Measurements from ENCODE around the gene PRR12. TPM values are rescaled to one million over a fixed set of nuclear protein-coding genes. Genes with fewer than 3 reads are reported as not detected.

PRR12 gene
- total RNA-seq, 6 donors from 2014 or later: 12.6 to 51.9 (median 33.7) TPM

DNA sequence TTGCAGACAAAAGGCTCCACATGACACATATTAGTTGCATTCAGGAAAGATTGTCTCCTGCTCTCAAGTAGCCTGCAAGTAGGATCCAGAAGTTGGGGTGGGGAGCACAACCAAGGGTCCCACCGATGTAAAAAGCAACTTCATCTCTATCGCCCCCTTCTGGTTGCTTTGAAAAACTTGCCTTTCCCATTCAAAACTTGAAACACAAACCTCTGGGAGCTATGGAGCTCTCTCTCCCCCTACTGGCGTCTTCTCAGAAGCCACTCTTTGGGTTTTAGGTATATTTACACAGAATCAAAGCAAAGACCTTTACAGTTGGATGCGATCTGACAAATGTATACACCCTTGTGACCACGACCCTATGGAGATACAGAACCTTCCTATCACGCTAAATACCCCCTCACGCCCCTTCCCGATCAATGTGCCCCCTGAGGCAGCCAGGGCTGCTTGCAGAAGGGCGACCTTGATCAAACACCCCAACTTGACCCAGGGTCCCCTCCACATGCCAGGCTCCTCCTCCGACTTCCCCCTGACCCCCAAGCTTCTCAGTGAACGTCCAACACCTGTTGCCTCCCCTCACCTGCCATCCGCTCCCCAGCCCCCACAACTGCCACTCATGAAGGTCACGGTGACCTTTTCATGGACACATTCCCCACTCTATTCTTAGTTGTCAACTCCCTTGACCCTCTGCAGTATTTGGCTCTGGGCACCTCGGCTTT is 20.7 kb upstream of the PRR12 start:
- no peak overlapping the region for H3K27ac ChIP-seq
- ATAC-seq (ENCODE audit: low FRiP score in 2 of 2): peak; percentile 82 to 92

DNA sequence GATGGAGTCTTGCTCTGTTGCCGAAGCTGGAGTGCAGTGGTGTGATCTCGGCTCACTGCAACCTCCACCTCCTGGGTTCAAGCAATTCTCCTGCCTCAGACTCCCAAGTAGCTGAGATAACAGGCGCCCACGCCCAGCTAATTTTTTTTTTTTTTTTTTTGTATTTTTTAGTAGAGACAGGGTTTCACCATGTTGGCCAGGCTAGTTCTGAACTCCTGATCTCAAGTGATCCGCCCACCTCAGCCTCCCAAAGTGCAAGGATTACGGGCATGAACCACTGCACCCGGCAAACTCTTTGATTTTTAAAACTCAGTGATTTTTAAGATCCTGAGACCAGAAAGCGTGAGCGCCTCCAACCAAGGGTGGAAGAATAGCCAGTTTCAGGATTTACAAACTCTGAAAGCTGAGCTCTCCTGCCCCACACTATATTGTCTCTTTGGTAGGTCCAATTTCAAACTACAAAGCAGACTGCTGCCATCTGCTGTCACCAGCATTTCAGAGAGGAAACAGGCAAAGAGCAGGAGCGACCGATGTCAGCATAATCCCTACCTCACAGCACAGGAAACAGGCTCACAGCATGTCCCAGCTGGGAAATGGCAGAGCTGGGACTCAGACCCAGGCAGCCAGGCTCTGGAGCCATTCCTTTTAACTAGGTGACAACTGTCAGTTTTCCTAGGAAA is 19.8 kb upstream of the PRR12 start:
- no peaks in the 10 kb centered on the region for H3K27me3 ChIP-seq
- no peaks in the 10 kb centered on the region for H3K9me3 ChIP-seq
- H3K4me3 ChIP-seq: no peak overlapping the region
- no peak overlapping the region for H3K27ac ChIP-seq
- no peak for TF ChIP-seq POLR2AphosphoS5 (IDR thresholded peaks at IDR 0.05)
- TF ChIP-seq EP300 (IDR thresholded peaks at IDR 0.05): no peak
- TF ChIP-seq POLR2A (IDR thresholded peaks at IDR 0.05): no peak
- TF ChIP-seq, protein P1, sequence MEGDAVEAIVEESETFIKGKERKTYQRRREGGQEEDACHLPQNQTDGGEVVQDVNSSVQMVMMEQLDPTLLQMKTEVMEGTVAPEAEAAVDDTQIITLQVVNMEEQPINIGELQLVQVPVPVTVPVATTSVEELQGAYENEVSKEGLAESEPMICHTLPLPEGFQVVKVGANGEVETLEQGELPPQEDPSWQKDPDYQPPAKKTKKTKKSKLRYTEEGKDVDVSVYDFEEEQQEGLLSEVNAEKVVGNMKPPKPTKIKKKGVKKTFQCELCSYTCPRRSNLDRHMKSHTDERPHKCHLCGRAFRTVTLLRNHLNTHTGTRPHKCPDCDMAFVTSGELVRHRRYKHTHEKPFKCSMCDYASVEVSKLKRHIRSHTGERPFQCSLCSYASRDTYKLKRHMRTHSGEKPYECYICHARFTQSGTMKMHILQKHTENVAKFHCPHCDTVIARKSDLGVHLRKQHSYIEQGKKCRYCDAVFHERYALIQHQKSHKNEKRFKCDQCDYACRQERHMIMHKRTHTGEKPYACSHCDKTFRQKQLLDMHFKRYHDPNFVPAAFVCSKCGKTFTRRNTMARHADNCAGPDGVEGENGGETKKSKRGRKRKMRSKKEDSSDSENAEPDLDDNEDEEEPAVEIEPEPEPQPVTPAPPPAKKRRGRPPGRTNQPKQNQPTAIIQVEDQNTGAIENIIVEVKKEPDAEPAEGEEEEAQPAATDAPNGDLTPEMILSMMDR (IDR thresholded peaks at IDR 0.05): no peak
- H3K4me1 ChIP-seq: peaks cover 10 to 20% (median 15%) of the 10 kb centered on the region in 4 donors
- 80 to 81% methylated on average over 11 of the region's 11 CpGs for WGBS, 2 donors
- peaks cover 3 to 19% (median 11%) of the 10 kb centered on the region in 4 donors for H3K36me3 ChIP-seq
- DNase-seq (no peak), ATAC-seq (ENCODE audit: low FRiP score in 2 of 2) (no peak)

More for the DNA sequence above, 20.7 kb upstream of the PRR12 start:
- WGBS, 2 donors: 31 to 43% methylated on average over 14 of the region's 14 CpGs
- H3K4me3 ChIP-seq: no peak overlapping the region
- peaks cover 14 to 24% (median 19%) of the 10 kb centered on the region in 4 donors for H3K4me1 ChIP-seq
- no peaks in the 10 kb centered on the region for H3K27me3 ChIP-seq
- H3K9me3 ChIP-seq: no peaks in the 10 kb centered on the region
- TF ChIP-seq POLR2A (IDR thresholded peaks at IDR 0.05) (no peak), POLR2AphosphoS5 (IDR thresholded peaks at IDR 0.05) (no peak), EP300 (IDR thresholded peaks at IDR 0.05) (no peak)
- TF ChIP-seq, protein P1 (IDR thresholded peaks at IDR 0.05): peak; percentile 87 to 94 (median 91)
- peaks cover 0 to 11% (median 4%) of the 10 kb centered on the region in 4 donors for H3K36me3 ChIP-seq
- peak in 1 of 2 donors; percentile 52 for DNase-seq

DNA sequence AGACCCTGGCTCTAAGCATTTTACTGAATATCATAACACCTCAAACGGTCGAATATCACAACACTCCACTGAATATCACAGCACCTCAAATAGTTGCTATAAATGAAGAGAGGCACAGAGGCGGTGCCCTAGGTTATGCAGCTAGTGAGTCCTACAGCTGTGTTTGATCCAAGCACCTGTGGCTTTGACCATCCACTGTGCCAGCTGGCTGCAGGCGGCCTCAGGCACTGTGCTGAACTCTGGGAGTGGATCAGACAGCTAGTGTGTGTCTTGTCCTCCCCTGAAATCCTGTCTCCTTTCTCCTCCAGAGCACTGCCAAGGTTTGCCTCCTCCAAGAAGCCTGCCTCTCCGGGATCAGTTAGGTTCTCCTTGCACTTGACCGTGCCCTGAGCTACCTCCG is 18.0 kb upstream of the PRR12 start:
- TF ChIP-seq POLR2A (IDR thresholded peaks at IDR 0.05): no peak
- TF ChIP-seq, protein P1 (IDR thresholded peaks at IDR 0.05): no peak
- TF ChIP-seq EP300 (IDR thresholded peaks at IDR 0.05): no peak
- no peak for TF ChIP-seq POLR2AphosphoS5 (IDR thresholded peaks at IDR 0.05)
- ATAC-seq (ENCODE audit: low FRiP score in 2 of 2) (peak in 1 of 2 donors; percentile 31), DNase-seq (no peak)
- H3K4me3 ChIP-seq: no peak overlapping the region
- WGBS, 2 donors: 95 to 98% methylated on average over 7 of the region's 7 CpGs
- no peaks in the 10 kb centered on the region for H3K9me3 ChIP-seq
- peaks cover 10 to 18% (median 15%) of the 10 kb centered on the region in 4 donors for H3K4me1 ChIP-seq
- peaks cover 3 to 22% (median 14%) of the 10 kb centered on the region in 4 donors for H3K36me3 ChIP-seq
- H3K27me3 ChIP-seq: no peaks in the 10 kb centered on the region
- no peak overlapping the region for H3K27ac ChIP-seq

DNA sequence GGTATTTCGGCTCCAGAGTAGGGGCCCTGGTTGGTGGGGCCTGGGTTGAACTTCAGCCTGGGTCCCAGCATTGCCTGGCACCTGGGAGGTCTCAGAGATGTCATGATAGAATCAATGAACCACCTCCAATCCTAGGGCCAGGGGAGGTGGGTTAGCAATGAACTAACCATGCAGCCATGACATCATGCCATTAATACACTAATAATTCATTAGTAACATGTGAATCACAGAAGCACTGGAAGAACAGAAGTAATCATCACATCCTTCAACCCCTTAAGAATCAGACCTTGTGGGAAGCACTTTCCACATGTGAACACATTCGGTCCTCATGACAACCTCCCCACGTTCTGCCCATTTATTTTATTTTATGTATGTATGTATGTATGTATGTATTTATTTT is 17.6 kb upstream of the PRR12 start:
- H3K36me3 ChIP-seq: peaks cover 3 to 22% (median 14%) of the 10 kb centered on the region in 4 donors
- TF ChIP-seq POLR2A (IDR thresholded peaks at IDR 0.05): no peak
- no peak for TF ChIP-seq POLR2AphosphoS5 (IDR thresholded peaks at IDR 0.05)
- TF ChIP-seq, protein P1 (IDR thresholded peaks at IDR 0.05): no peak
- no peak for TF ChIP-seq EP300 (IDR thresholded peaks at IDR 0.05)
- ATAC-seq (ENCODE audit: low FRiP score in 2 of 2) (no peak), DNase-seq (no peak)
- no peaks in the 10 kb centered on the region for H3K27me3 ChIP-seq
- peaks cover 10 to 14% (median 13%) of the 10 kb centered on the region in 4 donors for H3K4me1 ChIP-seq
- H3K9me3 ChIP-seq: no peaks in the 10 kb centered on the region
- no peak overlapping the region for H3K4me3 ChIP-seq
- 87% methylated on average over 3 of the region's 3 CpGs for WGBS, 2 donors
- no peak overlapping the region for H3K27ac ChIP-seq

All from upper lobe of left lung (tissue), 6 donors.